DOHH2 (cell line): ENCODE data around the gene ALK.

Experiments used
- CTCF ChIP-seq: fragments of 200-600 bp; sonication (generic); IDR thresholded peaks from one replicate; pipeline ENCODE4 v1.5.1; 2014; ENCODE audit warnings: antibody characterized with exemption, mild to moderate bottlenecking, low read depth, low read length; ENCODE audit not compliant: poor library complexity, severe bottlenecking
- EZH2phosphoT487 ChIP-seq: fragments of 200-600 bp; sonication (generic); IDR thresholded peaks from 2 replicates; pipeline ENCODE4 v1.6.1; 2017; ENCODE audit warnings: borderline replicate concordance, mild to moderate bottlenecking, antibody characterized with exemption, low read length, moderate library complexity, mixed read lengths

DNA sequence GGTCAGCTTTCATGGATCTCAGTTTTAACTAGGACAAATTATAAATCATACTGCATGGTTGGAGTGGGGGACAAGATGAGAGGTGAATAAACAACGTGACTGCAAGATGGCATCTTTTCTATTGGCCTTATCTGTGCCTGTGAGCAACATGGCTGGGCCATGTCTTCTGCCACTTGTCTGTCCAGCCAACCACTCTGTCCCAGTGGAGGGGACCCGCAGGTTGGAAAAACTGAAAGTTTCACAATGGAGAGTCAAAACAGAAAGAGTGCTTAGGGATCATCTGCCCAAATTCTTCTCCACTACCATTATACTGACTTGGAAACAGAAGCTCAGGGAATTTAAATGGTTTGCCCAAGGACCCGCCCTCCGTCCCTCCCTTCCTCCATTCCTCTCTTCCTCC lies 104.1 kb downstream of the ALK start:
- TF ChIP-seq CTCF, result no peak
- TF ChIP-seq EZH2phosphoT487, result no peak
